ENCODE results near the gene C16orf95. TPM values are rescaled to one million over a fixed set of nuclear protein-coding genes. Genes with fewer than 3 reads are reported as not detected.

C16orf95 gene
- total and polyA plus RNA-seq, 2 of the 4 experiments (the other 2 are of a cell fraction) = 2.0 to 4.7 TPM

DNA sequence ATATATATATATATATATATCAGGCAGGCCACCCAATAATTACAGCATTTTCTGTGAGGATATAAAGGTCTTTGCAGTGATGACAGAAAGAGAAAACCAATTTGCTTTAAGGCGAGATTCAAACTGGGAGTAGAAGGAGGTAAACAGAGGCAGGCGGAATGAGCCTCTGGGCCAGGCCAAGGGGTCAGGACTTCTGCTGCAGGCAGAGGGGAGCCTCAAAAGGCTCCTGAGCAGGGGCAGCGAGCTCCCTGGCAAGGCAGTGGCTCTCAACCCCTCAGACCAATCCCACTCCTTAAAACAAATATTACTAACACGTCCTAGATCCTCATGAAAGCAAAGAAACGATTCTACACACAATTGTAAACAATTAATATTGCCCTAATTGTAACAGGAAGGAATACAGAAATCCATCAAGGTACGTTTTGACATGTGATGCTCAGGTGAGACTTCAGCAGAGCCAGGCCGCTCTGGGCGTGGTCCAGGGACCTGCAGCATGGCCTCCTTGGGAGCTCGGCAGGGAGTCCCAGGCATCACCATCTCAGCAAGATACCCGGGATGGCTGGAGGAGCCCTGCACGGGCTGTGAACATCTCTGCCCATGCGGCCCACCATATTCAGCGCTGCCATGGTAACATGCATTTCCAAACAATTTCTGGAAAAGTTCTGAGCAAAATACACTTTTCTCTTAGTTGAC lies 48.0 kb upstream of the C16orf95 start:
- no TSS peak for BruUV-seq (replicated peaks)
- ChIA-PET CTCF (no interaction called here), POLR2A (ENCODE audit: unreplicated experiment) (no interaction called here)
- Histone ChIP-seq H4K5ac (ENCODE audit: low read depth, low read length) (no peak overlapping the region), H2BK15ac (ENCODE audit: low read depth, low read length) (no peak overlapping the region), H3K56ac (ENCODE audit: extremely low read depth, insufficient read depth, low read length) (no peak overlapping the region), H2BK5ac (ENCODE audit: low read depth, low read length, poor library complexity, severe bottlenecking) (no peak overlapping the region), H4K91ac (ENCODE audit: insufficient read depth, low read depth, low read length) (no peak overlapping the region), H3K23ac (ENCODE audit: low read depth, low read length) (no peak overlapping the region), H3K27me3 (ENCODE audit: control insufficient read depth, insufficient read depth, low read length) (no peaks in the 10 kb centered on the region), H3K4ac (ENCODE audit: low read depth, low read length) (no peak overlapping the region), H3K4me2 (ENCODE audit: low read depth, low read length) (no peak overlapping the region), H2AFZ (replicated peaks; ENCODE audit: low read length, poor library complexity) (no peak overlapping the region), H3K9me3 (ENCODE audit: control insufficient read depth, insufficient read depth, low read length) (no peaks in the 10 kb centered on the region), H3K79me1 (ENCODE audit: low read depth in 1 of 2, low read length in 2 of 2) (peaks cover 28 to 85% of the 10 kb centered on the region in 2 experiments), H3K4me1 (ENCODE audit: control insufficient read depth, insufficient read depth, low read length) (peaks cover 8% of the 10 kb centered on the region), H3K9ac (ENCODE audit: low read depth, low read length) (no peak overlapping the region), H3K9me1 (ENCODE audit: insufficient read depth, low read length) (peaks cover 21% of the 10 kb centered on the region), H3K27ac (ENCODE audit: insufficient read depth, low read length) (no peak overlapping the region), H2AK5ac (ENCODE audit: low read depth, low read length) (no peak overlapping the region), H2AK9ac (replicated peaks; ENCODE audit: low read depth, low read length, poor library complexity) (no peak overlapping the region), H3K18ac (ENCODE audit: low read depth, low read length) (no peak overlapping the region), H3K36me3 (ENCODE audit: control insufficient read depth, insufficient read depth, low read length) (peaks cover 11% of the 10 kb centered on the region; the same call in 1 of the 2 replicates), H2BK120ac (ENCODE audit: low read depth, low read length) (no peak overlapping the region), H3K14ac (replicated peaks; ENCODE audit: low read depth, low read length) (no peak overlapping the region), H2BK20ac (ENCODE audit: low read depth, low read length) (no peak overlapping the region), H4K8ac (ENCODE audit: low read depth in 2 of 2, low read length in 2 of 2) (no peak overlapping the region), H4K20me1 (ENCODE audit: insufficient read depth, low read length) (peaks cover 61% of the 10 kb centered on the region), H3K4me3 (ENCODE audit: insufficient read depth, low read depth, low read length) (no peak overlapping the region)
- dilution Hi-C loops (cut with HindIII; ENCODE audit: low sequenced_read_pairs, unreplicated experiment) (no loop called here), in situ Hi-C loops (cut with MboI; ENCODE audit: low sequenced_read_pairs) (no loop called here), intact Hi-C loops (cut with micrococcal nuclease) (no loop called here)
- WGBS, 2 experiments (ENCODE audit: extremely low coverage in 2 of 2, insufficient read length in 1 of 2) = 94% methylated on average over 3 of the region's 13 CpGs; no CpG with 5 or more reads in 1 of the 2 experiments
- DNase-seq (no peak), ATAC-seq (ENCODE audit: low read depth) (no peak)
- no peak for TF ChIP-seq USF2 (IDR thresholded peaks at IDR 0.05; ENCODE audit: low read depth, low read length)
- no peak for TF ChIP-seq CHD1 (IDR thresholded peaks at IDR 0.05; ENCODE audit: low read depth, low read length)
- TF ChIP-seq BHLHE40 (IDR thresholded peaks at IDR 0.05; ENCODE audit: low read depth, low read length) = no peak
- no peak for TF ChIP-seq NFE2L2 (IDR thresholded peaks at IDR 0.05; ENCODE audit: low read depth, low read length)

Measured in IMR-90 (cell line).